Skin epidermis (tissue), 12 donors: ENCODE results near the gene ASPRV1.
"Not testable (repeated sequence)": the region's sequence is repeated elsewhere in the genome, so short reads cannot be mapped to it uniquely, and the experiment has no call there.

Experiments
- H3K27ac ChIP-seq, 21 experiments: fragments of 200-600 bp; sonication (generic) in 11 of 21; one replicate each; pipeline ENCODE4 v1.5.0; 2020; ENCODE audit warnings: mild to moderate bottlenecking in 3 of 21, inconsistent platforms in 2 of 21, moderate library complexity in 2 of 21
- H3K4me3 ChIP-seq, 7 experiments: fragments of 200-600 bp; sonication (generic) in 2 of 7; one replicate each; pipeline ENCODE4 v1.5.0; 2020; ENCODE audit warnings: inconsistent platforms in 2 of 7, mild to moderate bottlenecking in 2 of 7, moderate library complexity in 1 of 7

The ASPRV1 gene

DNA sequence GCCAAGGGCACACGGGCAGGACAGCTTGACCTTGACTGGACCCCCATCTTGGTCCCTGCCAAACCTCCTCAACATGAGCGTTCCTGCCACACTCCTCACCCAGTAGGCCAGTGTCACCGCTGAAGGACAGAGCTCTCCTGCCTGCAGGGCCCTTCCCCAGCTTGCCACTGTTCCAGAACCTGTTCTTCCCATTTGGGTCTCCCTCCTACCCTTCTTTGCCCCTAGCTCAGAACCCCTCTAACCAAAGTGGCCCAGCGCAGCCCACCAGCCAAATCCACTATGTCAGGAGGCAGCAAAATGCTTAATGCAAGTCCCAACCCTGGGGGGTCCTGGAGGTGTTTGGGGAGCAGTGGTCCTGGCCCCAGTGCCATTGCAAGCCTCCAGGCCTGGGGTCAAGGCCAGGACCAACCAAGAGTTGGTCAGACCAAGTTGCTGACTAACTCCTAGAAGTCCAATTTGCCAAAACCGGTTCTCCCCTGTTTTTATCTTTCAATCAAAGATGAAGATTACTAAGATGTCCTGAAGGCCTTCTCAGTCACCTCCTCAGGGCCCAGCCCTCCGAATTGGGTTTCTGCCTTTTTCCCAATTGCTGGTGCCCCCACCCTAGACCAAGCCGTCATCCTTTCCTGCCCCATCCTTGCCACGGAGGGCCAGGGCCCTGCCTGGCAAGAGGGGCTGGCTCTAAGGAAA, 4.5 kb upstream of the ASPRV1 start:
- no peak overlapping the region for H3K4me3 ChIP-seq
- H3K27ac ChIP-seq, result peak overlapping the region in 2 of 21 experiments; percentile 4 to 29

DNA sequence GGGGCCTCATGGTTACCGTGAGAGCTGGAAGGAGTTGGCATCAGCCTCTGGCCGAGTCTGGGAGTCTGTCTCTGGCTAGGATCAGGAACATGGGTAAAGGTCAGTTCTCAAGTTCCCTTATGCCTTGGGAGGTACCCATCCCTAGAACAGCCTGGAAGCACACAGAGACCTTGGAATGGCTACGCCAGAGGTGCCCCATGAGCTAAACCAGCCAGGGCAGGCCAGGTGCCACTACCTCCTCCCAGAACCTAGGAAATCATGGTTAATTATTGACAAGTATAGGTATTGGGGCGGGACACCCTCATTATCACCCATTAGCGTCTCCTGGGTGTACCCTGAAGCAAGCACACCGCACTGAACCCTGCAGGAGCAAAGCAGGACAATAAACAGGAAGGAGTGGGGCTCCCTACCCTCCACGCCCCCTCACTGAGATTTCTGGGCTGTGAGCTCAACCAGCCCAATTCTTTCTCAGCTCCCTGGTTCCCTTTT, 3.0 kb upstream of the ASPRV1 start:
- Histone ChIP-seq H3K4me3 (no peak overlapping the region), H3K27ac (peak overlapping the region in 2 of 21 experiments; percentile 21 to 34)

DNA sequence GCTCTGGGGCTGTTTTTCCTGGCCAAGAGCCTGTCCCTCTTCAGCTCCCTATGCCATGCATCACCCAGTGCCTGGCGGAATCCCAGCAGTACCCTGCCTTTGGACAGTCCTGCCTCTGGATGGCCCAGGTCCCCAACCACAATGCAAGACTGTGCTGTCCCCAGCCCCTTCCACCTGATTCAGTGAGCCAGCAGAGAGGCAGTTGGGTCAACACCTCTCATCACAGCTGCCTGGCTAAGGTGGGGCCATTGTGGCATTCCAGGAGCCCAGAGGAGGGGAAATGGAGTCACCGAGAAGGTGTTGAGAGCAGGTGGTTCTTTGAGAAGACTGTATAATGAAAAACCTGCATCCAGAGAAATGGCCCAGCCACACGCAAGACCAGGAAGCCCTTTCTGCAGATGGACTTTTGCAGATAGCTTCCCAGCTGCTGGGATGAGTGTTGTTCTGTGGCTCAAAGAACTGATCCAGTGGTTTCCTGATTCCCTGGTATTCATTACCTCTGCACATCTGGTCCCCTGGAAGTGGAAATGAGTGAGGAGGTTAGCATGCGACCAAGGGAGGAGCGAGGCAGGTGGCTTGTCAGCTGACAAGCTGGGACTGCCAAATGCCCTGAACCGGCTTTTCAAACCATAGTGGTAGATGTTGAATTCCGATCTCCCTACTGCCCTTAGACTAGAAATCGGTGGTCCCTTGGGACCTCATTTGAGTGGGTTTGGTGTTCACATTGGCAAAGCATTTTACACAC, 1.7 kb upstream of the ASPRV1 start:
- Histone ChIP-seq H3K27ac (peak overlapping the region in 1 of 21 experiments; percentile 3), H3K4me3 (no peak overlapping the region)

GRCh38 chr2:69960821-69961220, 610 bp downstream of the ASPRV1 start:
- H3K4me3 ChIP-seq, result no peak overlapping the region
- peak overlapping the region in 3 of 21 experiments; percentile 1 to 54 (median 43) for H3K27ac ChIP-seq

GRCh38 chr2:69959425-69959824, 2.0 kb downstream of the ASPRV1 start:
- Histone ChIP-seq H3K4me3 (no peak overlapping the region), H3K27ac (no peak overlapping the region)

- H3K27ac ChIP-seq, result no peak overlapping the region
- H3K4me3 ChIP-seq, result no peak overlapping the region
Measured at GRCh38 chr2:69958480-69958879, 3.0 kb downstream of the ASPRV1 start.

- Histone ChIP-seq H3K27ac (no peak overlapping the region), H3K4me3 (no peak overlapping the region)
Measured at GRCh38 chr2:69957965-69958364, 3.5 kb downstream of the ASPRV1 start.

DNA sequence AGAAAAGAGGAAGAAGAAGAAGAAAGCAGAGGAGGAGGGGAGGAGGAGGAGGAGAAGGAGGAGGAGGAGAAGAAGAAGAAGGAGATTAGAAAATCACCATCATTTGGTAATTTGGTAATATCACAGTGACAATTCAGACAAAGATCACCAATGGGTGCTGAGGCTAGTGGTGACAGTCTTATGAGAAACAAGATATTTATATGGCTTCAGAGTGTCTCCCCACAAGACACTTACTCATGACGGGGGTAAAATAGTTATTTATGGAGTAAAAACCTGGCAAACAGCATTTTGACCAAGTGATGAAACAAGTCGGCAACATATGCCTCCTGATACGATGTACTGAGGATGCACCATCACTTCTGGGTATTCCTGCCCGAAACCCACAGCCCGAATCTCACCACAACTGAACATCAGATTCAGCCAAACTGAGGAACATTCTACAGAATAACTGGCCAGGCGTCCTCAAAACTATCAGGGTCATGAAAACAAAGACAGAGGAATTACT, 4.9 kb downstream of the ASPRV1 start:
- H3K27ac ChIP-seq, result no peak overlapping the region
- no peak overlapping the region for H3K4me3 ChIP-seq

- Histone ChIP-seq H3K27ac (no peak overlapping the region), H3K4me3 (no peak overlapping the region)
Measured at GRCh38 chr2:69955029-69955428, 6.4 kb downstream of the ASPRV1 start.

DNA sequence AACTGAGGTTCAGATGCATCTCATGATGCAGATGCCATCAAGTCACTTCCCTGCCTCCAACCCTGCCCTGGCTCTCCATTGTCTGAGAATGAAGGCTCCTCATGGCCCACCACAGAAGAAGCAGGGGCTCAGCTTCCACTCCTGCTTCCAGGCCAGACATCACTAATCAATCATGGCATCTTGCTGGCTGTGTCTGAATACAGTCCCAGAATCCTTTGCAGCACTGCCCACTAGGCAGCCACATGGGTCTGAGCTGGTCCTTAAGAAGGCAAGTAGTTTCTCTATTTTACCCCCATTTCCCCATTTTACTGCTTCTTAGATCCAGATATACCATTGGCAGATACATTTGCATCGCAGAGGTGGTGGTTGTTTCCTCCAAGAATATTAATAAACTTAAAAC, 7.3 kb downstream of the ASPRV1 start:
- H3K4me3 ChIP-seq, result no peak overlapping the region
- no peak overlapping the region for H3K27ac ChIP-seq

DNA sequence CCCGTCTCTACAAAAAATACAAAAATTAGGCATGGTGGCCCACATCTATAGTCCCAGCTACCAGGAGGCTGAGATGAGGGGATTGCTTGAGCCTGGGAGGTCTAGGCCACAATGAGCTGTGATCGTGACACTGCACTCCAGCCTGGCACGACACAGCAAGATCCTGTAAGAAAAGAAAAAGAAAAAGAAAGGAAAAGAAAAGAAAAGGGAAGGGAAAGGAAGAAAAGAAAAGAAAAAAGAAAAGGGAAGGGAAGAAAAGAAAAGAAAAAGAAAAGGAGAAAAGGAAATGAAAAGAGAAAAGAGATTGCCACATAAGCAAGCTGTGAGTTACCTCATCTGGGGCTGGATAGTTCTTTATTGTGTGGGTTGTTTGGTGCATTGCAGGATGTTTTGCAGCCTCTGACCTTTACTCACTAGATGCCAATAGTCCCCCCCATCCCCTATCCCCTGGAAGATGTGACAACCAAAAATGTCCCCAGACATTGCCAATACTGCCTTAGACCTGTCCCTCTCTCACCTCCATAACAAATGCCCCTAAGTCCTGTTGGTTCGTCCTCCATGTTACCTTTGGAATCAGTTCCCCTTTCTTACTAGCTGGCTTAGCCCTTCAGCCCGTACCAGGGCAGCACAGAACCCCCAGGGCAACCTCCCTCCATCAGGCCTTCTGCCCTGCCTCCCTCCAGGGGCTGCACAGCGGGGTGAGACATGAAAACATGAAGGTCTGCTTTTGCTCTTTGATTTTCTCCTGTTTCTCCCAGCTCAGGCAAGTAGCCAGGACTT, 8.9 kb downstream of the ASPRV1 start:
- Histone ChIP-seq H3K4me3 (no peak overlapping the region), H3K27ac (no peak overlapping the region)

GRCh38 chr2:69950671-69951070, 10.8 kb downstream of the ASPRV1 start:
- not testable (repeated sequence) for H3K27ac ChIP-seq, H3K4me3 ChIP-seq

- Histone ChIP-seq H3K4me3 (no peak overlapping the region), H3K27ac (no peak overlapping the region)
Measured at GRCh38 chr2:69950241-69950640, 11.2 kb downstream of the ASPRV1 start.

DNA sequence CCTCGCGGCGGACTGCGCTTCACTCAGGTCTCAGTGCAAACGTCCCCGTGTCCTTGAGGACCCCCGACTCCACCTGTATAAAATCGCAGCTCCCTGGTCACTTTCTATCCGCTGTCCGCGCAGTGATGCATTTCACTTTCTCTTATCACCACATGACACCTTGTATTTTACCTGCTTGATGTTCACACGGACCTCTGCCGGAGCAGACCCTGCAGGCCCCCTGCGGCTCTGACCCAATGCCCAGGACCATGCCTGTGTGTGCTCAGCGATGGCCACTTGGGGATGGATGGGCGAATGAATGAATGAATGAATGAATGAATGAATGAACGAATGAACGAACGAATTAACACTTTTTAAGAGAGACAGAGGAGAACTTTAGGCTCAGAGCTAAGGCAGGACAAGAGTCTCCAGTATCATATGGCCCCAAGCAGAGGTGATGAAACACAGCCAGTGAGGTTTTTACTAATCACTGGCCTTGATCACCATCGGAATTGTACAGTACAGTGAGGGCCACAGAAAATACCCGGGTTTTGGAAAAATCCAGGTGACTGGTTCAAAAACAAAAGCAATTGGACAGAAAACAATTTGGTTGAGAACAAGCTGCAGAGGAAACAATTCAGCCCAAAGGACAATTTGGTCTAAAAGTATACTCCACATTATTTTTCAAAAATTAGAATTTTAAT, 12.3 kb downstream of the ASPRV1 start:
- Histone ChIP-seq H3K4me3 (no peak overlapping the region), H3K27ac (peak overlapping the region in 2 of 21 experiments; percentile 21 to 47)

DNA sequence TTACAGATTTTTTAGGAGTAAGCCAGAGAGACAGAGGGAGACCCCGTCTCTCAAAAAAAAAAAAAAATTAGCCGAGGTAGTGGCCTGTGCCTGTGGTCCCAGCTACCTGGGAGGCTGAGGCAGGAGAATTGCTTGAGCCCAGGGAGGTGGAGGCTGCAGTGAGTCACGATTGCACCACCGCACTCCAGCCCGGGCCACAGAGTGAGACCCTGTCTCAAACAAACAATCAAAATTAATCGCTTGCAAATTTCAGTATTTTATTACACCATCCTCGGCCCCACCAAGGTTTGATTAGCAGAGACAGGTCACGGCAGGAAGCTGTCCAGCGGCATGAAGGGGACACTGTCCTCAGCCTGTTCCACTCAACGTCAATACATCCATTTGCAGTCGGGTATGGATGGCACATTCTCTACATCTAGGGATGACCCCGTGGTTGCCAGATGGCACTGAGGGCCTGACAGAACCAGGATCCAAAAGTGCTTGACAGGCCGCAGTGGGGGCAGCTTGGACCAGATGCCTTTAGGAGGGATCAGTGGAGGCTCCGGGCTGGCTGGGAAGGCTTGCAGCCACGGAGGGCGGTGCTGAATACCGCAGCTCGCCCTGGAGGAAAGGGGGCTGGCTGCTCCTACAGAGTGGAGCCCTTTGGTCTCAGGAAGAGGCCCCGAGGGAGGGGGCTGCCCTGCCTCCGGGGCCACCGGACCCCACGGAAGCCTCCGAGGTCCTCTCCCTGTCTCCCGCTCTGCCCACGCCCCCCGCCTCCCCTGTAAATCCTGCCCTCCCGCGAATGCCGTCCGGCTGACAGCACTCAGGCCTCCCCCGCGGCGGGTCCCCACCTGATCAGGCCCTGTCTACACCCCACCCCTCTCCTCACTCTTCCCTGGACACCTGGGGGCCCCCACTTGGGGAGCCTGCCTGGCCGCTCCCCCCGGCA, 13.1 kb downstream of the ASPRV1 start:
- Histone ChIP-seq H3K4me3 (no peak overlapping the region), H3K27ac (peak overlapping the region in 4 of 21 experiments; percentile 21 to 74 (median 48))

- Histone ChIP-seq H3K27ac (peak overlapping the region in 14 of 21 experiments; percentile 14 to 81 (median 62)), H3K4me3 (no peak overlapping the region)
Measured at GRCh38 chr2:69947325-69947931, 14.0 kb downstream of the ASPRV1 start.

GRCh38 chr2:69946351-69947324, 14.8 kb downstream of the ASPRV1 start:
- H3K27ac ChIP-seq, result peak overlapping the region in 16 of 21 experiments; percentile 14 to 81 (median 62)
- no peak overlapping the region for H3K4me3 ChIP-seq
